GM18861 (cell line): Measurements from ENCODE around the gene CCDC167.

Experiments
- ATAC-seq: cut with Tn5 transposase; IDR thresholded peaks from one replicate; pipeline ENCODE4 v1.9.1; 2021; ENCODE audit not compliant: unreplicated experiment

The CCDC167 gene

DNA sequence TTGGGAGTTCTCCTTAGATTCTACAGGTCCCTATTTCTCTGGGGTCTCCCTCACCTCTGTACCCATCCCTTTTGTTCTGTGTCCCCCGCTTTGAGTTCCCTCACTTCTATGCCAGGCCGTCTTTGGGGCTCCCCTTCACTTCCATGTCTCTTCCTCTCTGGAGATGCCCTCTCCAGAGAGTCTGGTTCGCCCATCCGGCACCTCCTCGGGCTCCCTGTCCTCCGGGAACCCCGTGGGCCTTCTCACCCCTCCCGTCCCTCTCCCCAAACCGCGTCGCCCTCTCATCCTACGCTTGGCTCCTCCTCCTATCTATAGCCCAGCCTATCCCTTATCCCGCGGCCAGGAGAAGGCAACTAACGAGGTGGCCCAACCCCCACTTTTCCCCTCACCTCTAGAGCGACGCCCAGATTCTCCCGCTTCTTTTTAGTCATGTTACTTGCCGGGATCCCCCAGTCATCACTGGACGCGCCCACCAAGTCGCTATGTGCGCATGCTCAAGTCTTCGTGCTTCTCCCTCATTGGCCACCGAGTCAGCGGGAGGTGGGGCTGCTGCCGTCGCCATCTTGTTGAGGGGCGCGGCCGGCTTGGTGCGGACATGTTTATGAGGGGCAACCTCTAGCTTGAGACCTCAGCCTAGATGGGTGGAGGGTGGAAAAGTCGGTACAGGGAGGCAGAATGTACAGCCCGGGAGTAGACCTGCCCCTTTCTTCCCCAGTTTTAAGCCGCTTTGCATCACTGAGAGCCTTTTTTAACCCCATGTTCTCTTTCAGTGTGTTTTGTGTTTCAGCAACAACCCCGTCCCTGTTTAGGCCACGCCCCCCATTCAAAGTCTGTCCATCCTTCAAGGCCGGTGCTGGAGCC is at the start of gene CCDC167:
Gene CCDC167, minus strand, starts transcription at position 461 of the 861 bp plus-strand sequence. Its CDS starts 30 bp downstream, at position 431.
- ATAC-seq, result peak; percentile 67

DNA sequence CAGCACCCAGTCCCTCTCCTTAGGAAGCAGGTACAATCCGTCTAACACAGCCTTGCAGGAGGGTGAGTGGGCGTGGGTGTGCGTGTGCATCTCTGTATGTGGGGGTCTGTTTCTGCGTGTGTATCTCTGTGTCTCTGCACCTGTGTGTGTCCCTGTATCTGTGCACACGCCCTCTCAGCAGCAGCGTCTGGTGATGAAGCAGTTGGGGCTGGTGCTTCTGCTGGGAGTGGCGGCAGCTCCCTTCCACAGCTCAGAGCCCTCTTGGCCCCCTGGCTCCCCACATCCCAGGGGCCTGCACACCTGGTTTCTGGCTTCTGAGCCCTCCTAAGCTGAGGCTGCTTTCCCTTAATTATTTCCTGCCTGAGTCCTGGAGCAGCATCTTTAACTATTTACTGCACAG is 49.5 kb upstream of the CCDC167 start:
- no peak for ATAC-seq

DNA sequence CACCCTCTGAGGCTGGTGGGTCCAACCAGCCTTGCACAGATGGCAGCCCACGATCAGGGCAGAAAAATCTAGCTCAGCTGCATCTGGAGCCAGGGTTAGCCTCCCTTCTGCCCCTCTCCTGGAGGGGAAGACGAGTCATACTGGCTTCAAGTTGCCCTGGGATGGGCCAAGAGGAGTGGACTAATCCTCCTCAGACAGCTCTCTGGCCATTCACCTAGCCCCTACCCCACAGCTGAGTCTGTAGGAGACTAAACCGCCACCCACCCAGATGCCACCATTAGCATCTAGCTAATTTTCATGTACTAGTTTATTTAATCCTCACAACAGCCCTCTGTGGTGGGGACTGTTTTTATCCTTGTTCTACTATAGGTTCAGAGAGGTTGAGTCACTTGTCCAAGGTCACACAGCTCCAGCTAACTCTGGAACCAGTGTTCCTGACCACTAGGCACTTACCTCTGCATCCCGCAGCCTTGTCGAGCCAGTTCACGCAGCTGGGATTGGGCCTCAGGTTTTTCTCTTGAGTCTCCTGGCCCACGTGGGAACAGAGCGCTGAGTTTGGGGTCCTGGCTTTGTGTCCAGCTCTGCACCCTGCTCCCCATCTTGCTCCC is 48.5 kb upstream of the CCDC167 start:
- ATAC-seq, result no peak

DNA sequence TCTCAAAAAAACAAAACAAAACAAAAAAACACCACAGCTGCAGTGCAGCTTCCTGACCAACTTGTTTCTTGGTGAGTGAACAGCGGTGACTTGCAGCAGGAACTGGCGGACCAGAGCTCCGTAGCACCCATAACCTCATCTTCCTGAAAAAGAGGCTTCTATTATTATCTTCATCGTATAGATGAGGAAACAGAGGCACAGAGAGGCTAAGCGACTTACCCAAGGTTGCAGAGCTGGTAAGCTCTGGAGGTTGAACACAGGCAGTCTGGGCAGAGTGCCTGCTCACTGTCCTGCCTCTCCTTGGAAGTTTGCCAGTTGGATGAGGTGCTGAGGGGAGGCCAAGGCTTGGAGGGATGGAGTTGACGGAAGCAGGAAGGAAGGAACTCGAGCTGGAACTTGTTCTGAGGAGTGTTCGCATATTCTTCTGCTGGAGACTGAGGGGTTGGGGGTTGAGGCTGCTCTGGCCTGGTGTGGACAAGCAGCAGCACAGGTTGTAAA is 47.9 kb upstream of the CCDC167 start:
- ATAC-seq, result no peak

DNA sequence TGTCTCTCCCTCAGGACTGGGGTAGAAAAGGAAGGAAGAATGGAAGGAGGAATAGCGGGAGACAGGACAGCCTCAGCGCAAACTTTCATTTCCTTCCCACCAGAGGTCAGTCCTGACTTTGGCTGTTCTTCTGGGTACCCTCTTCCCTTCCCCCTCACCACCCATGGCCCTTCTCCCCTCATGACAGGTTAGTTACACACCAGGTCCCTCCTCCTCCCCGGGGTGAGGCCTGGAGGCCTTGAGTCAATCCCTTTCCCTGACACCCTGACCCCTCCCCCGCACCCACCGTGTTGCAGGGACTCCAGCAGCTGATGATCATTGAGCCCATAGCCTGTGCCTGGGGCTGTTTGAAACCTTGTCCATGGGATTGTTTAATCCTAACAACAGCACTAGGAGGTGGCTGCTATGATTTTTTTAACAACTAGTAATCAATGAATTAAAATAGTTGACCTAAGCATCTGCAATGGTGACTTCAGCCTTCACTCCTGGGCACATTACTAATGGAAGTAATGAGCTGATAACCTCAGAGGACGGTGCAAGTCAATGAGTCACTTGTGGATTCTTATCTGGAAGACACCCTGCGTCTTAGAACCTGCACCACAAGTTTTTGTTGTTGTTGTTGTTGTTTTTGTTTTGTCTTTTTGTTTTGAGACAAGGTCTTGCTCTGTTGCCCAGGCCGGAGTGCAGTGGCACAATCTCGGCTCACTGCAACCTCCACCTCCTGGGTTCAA is 46.6 kb upstream of the CCDC167 start:
- no peak for ATAC-seq

DNA sequence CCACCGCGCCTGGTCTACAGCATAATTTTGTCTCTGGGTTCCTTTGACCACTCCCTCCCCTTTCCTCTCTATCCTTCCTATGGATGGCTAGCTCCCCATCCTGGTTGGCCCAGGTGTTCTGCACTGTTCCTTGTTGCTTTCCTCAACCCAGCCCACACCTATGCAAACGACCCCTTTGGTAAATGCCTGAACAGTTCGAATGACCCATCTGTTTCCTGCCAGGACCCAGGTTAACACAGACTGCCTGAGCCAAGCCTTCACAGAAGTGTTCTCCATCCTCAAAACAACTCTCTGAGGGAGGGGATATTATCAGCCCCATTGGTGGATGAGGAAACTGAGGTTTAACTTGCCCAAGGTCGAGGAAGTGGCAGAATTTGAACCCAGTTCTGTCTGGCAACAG is 44.8 kb upstream of the CCDC167 start:
- ATAC-seq, result no peak

DNA sequence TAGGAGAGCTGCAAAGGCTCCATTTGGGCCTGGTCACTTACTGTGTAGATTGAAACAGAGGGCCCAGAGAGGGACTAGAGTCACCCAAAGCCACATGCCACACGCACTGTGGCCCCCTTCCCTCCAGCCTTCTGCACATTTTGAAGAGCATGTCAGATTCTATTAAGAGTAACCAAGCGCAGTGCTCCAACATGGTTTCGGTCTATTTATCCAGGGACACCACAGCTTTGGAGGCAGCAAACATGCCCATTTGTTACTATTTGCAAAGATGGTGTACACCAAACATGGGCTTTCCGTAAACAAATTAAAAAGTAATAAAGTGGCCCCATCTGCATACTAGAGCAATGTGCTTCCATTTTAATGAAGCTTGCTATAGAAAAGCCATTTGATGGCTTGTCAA is 43.7 kb upstream of the CCDC167 start:
- ATAC-seq, result no peak

DNA sequence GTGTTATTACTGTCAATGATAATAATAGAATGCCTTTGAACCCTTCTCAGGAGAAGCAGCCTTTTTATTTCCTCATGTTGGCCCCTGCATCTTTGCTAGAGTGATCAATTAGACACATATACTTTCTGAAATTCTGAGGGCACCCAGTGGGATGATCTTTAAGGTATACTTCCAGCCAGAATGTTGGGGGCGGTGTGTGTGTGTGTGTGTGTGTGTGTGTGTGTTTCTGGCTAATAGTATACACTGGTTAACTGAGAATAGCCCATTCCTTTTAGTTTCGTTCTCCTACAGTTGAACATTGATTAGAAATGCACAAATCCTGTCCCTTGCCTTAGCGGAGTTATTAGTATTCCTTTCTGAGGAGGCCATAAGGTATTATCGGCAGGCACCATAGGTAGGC is 41.7 kb upstream of the CCDC167 start:
- ATAC-seq, result no peak

DNA sequence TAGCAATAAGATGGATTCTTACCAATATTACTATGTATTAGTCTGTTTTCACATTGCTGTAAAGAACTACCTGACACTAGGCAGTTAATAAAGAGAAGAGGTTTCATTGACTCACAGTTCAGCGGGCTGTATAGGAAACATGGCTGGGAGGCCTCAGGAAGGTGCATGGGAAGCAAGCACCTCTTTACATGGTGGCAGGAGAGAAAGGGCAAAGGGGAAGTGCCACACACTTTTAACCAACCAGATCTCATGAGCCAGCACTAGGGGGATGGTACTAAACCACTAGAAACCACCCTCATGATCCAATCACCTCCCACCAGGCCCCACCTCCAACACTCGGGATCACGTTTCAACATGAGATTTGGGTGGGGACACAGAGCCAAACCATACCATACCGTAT is 40.7 kb upstream of the CCDC167 start:
- ATAC-seq, result no peak

DNA sequence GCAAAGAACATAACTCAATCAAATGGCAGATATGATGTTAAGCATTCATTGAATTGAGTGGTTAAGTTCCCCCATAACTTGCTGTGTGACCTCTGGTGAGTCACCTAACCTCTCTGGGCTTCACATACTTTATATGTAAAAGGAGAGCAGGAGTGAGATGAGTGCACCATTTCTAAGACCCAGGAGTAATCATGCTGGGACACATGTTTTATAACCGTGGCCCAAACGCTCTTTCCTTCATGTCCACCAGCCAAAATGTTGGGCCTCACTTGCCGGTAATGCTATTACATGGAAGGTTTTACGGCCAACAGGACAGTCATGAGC is 40.3 kb upstream of the CCDC167 start:
- no peak for ATAC-seq

DNA sequence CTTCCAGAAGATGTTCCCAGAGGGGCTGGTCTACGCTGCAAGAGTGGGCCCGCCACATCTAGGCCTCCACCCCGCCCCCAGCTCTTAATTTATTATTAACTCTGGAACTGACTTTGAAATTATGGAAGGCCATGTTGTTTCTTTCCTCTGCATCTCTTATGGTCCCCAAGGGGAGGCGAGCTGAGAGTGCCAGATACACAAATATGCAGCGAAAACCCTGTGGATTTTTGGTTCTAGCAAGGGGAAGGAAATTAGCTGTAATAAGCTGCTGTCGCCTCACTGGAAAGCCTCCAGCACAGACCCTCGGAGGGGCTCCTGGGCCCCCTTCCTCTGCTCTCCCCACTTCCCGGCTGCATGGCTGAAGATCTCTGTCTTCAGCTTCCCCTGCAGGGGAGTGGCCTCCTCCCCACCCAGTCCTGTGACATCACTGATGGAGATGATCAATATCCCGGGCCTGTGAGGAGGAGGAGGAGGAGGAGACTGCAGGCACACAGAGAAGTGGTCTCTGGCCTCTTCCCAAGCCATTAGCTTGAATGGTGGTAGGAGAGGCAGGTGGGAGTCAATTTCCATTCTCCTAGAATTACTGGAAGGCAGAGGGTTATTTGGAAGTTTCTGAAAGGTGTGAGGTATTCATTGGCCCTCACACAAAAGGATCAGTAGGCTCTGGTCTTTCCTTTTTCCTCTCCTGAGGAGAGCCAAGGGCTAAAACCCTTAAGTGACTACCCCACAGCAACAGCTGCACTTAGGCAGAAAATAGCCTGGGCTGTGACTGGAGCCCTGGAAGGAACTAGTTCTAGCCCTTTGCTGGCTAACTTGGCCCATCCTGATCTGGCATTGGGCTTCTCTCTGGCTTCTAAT is 39.7 kb upstream of the CCDC167 start:
- ATAC-seq, result no peak

DNA sequence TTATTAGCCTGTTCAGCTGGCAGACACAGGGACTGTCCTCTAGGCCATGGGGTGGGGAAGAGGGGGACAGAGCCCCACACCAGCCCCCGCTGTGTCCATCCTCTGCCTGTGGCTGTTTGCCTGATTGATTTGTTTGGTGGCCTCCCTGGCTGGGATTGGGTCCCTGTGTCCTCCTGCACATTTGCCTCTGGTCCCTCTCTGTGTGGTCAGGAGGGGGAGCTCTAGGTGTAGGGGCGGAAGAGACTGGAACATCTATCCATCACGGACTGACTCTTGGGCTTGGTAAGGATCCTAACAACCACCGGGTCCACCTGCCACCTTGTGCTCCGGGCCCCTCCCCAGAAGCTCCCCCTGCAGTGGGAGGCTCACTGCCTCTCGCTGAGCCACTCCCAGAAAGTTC is 38.4 kb upstream of the CCDC167 start:
- no peak for ATAC-seq

DNA sequence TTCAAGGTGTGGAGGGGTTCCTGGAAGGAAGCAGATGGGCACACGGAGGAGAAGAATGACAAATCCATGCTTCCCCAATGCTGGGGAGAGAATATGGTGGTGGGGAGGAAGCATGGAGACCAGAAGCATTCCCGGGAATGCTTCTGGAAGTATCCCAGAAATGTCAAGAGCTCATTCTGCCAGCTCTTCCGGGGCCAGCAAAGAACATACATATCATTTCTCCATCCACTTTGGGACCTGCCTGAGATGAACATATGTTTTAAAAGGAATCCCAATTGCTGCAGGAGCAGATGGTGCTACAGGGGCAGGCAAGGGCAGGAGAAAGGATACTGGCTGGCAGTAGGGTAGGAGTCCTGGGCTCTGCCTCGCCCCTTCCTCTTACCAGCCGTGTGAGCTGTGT is 37.9 kb upstream of the CCDC167 start:
- no peak for ATAC-seq

DNA sequence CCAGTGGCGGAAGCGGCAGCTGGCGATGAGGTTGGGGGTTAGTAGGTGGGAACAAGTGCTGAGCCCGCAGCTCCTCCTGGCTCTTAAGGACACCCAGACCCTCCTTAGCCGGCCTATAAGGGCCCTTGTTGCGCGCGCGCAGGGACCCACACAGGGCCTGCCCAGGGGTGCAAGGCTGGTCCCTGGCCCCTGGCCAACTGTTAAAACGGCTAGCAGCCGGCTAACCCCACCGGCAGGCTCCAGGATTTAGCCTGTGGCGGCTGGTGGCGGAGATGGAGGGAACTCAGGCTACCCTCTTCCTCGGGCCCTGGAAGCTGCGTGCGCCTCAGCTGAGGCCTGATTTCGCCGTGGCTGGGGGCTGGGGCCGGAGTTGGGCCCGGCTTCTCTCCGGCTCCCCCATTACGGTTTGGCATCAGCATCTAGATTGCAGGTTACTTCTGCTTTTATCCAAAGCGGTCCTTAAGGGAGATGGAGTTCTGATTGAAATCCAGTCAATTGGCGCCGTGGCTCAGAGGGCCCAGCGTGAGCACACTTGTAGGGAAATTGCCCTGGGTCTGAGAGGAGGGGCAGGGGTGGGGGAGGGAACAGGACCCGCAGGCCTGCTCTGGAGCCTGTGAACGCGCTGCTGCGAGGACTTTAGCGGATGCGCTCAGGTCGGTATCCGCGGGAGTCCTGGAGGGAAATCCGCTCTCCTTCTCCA is 36.9 kb upstream of the CCDC167 start:
- ATAC-seq, result no peak

DNA sequence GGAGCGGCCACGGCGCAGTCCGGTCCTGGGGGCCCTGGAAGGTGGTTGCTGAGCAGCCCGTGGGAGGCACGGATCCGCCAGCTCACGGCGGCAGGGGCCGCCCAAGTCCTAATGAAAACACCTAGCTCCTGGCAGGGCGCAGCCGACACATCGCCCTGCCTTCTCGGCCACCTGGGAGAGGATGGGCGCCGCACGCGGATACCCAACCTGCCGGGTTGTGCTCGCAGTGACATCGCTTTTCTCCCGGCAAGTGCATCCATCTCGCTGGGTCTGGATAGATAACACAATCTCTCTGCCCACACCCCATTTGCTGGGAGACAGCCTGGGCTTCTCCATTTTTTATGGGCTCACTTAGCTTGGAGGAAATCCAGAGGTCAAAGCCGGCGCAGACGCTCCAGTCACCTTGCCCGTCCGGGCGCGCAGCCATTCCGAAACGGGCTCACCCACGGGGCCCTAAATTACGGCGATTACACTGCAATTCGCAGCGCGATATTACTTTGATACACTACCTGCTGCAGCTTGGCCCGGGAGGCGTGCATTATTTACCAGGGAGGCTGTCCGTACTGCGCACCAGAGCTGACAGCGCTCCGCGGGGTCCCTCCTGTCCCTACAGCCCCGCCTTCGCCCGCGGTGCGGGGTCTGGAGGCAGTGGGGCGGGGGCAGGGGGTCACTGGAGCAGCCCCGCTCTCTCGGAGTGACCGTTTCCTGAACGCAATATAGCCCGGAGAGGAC is 36.2 kb upstream of the CCDC167 start:
- peak; percentile 46 for ATAC-seq

DNA sequence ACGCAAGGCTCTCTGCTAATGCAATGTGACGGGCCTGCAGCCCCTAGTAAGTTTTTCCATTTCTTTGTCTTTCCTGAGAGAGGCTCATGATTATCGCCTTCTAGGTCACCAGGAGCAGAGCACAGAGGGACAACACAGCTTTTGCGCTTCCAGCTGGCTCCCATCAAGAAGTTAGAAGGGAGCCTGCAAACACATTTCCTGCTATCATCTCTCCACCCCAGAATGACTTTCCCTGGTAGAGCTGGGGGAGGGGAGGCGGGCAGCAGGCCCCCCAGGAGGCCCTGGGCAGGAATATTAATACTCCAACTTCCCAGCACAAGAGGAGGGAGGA is 35.7 kb upstream of the CCDC167 start:
- no peak for ATAC-seq

DNA sequence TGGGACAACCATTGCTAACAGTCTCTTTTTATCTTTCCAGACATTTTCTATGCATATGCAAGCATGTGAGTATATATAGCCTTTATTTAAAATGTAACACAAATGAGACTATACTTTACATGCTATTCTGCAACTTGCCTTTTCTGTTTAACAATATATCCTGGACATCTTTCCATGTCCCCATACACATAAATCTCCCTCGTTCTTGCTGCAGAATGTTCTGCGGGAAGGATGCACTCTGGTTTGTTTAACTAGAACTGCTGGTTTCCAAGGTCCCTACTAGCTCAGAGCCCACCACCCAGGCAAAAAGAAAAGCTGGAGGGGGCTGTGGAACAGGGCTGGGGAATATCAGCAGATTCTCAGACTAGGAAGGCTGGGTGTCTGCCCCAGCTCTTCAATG is 35.2 kb upstream of the CCDC167 start:
- ATAC-seq, result no peak

DNA sequence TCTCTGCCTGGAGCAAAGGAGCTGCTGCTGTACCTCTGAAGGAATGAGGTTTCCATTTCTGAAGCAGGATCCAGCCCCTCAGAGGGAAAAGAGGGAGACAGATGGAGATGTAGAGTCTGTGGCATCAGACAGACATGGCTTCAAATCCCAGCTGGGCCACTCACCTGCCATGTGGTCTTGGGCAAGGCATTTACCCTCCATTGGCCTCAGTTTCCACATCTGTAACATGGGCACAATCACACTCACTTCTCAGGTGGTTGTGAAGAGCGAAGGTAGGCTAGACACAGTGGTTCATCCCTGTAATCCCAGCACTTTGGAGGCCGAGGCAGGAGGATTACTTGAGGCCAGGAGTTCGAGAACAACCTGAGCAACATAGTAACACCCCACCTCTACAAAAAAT is 32.4 kb upstream of the CCDC167 start:
- no peak for ATAC-seq

DNA sequence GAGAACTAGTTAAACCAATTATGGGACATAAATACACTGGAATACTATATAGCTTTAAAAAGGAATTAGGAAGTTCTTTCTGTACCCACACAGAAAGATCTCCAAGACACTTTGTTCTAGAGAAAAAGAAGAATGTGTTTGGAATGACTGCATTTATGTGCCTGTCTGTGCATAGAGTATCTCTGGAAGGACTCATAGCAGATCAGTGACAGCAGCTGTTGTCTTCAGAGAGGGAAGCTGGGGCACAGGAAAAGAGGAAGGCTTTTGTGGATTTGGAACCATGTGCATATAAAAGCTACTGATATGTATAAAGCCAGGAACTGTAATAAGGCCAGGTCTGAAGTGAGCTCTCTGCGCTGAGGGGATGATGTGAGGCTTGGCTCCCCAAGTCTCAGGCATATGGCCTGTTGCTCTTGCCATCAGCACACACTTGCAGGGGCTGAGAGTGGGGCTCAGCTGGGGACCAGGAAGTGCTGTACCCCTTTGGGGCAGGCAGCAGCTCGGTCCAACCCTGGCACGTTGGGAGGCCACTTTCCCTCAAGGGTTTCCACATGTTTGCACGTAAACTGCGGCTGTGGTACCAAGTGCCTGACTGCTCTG is 31.8 kb upstream of the CCDC167 start:
- no peak for ATAC-seq
